ENCODE measurements around the gene GATD1. TPM values are rescaled to one million over a fixed set of nuclear protein-coding genes. Genes with fewer than 3 reads are reported as not detected.

Gene GATD1
- total RNA-seq, 1 donor from 2014 or later = 21.2 TPM

DNA sequence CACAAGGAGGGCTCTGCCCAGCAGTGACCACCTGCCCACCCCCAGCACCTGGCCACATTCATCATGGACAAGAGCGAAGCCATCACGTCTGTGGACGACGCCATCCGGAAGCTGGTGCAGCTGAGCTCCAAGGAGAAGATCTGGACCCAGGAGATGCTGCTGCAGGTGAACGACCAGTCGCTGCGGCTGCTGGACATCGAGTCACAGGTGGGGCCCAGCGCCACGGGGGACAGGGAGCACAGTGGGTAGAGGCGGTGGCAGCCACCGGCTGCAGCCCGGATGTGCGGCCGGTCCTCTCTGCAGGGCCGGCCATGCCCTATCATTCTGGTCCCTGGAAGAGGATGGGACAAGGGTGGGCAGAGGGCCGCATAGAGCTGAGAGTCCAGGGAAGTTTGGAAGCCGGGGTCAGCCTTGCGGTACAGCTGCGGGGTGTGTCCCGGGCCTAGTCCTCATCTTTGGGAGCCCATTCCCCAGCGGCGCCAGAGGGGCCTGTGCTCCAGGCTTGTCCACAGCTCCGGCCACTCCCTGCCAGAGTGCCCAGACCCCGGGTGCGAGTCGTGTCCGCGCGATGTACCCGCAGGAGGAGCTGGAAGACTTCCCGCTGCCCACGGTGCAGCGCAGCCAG is 57.2 kb downstream of the GATD1 start:
- DNase-seq (ENCODE audit: low spot score in 2 of 2) (no peak), FAIRE-seq (no peak)

DNA sequence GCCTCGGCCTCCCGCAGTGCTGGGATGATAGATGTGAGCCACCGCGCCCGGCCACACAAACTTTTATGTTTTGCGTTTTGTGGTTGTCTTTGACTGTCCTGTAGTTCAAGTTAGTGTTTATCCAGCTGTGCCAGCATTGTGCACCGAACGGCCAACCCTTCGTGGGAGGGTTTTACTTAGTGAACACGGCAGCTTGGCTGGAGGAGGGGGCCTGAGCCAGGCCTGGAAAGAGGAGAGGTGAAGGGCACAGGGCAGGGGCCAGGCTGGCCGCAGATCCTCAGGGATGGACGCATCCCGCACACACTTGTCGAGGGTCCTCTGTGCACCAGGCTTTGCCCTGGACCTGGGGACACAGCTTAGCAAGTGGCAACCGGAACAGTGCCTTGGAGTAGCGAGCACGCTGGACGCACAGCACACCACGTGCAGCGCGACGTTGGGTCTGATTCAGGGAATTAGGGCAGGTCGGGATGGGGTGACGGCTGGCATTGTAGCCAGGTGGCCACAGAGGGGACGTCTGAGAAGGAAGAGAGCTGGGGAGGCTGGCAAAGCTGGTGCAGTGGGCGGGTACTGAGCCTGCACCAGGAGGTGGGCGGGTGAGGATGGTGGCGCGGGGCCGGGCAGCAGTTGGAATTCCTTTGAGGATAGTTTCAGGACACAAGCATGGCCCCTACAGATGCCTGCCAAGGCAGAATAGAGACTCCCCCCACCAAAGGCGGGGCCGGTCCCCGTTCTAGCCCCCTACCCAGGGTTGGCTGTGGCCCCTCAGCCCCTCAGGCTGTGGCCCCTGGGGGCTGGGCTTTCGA is 57.9 kb downstream of the GATD1 start:
- DNase-seq (ENCODE audit: low spot score in 2 of 2) (no peak), FAIRE-seq (no peak)

Small RNA genes lying within 50 kb of the gene (small RNA-seq; reads per million reads assigned to genes)
- not detected for gene SNORA52

Other genes with a start within 250 kb of the GATD1 start
- gene HRAS, start 241.9 kb downstream of the GATD1 start, total RNA-seq = 43.6 TPM
- 1.2 TPM for gene LRRC56, start 240.0 kb downstream of the GATD1 start, total RNA-seq
- not detected for gene LMNTD2, start 216.7 kb downstream of the GATD1 start, total RNA-seq
- gene RASSF7, start 216.5 kb downstream of the GATD1 start, total RNA-seq = 2.0 TPM
- gene PHRF1, start 201.0 kb downstream of the GATD1 start, total RNA-seq = 30.6 TPM
- gene IRF7, start 161.5 kb downstream of the GATD1 start, total RNA-seq = 0.82 TPM
- gene CDHR5, start 152.5 kb downstream of the GATD1 start, total RNA-seq = not detected
- not detected for gene SCT, start 150.3 kb downstream of the GATD1 start, total RNA-seq
- gene DRD4, start 140.2 kb downstream of the GATD1 start, total RNA-seq = not detected
- gene DEAF1, start 82.3 kb downstream of the GATD1 start, total RNA-seq = 60.3 TPM
- gene TMEM80, start 81.7 kb downstream of the GATD1 start, total RNA-seq = 11.8 TPM
- gene EPS8L2, start 71.3 kb downstream of the GATD1 start, total RNA-seq = 0.41 TPM
- gene TALDO1, start 30.0 kb downstream of the GATD1 start, total RNA-seq = 77.9 TPM
- 7.3 TPM for gene CEND1, start 12.6 kb upstream of the GATD1 start, total RNA-seq
- 14.7 TPM for gene SLC25A22, start 20.8 kb upstream of the GATD1 start, total RNA-seq
- gene PIDD1, start 27.7 kb upstream of the GATD1 start, total RNA-seq = 5.7 TPM
- 210 TPM for gene RPLP2, start 32.5 kb upstream of the GATD1 start, total RNA-seq
- gene PNPLA2, start 41.4 kb upstream of the GATD1 start, total RNA-seq = 5.3 TPM
- gene CRACR2B, start 50.4 kb upstream of the GATD1 start, total RNA-seq = 0.82 TPM
- 34.6 TPM for gene CD151, start 55.5 kb upstream of the GATD1 start, total RNA-seq
- gene POLR2L, start 65.0 kb upstream of the GATD1 start, total RNA-seq = 17.5 TPM
- 14.3 TPM for gene TSPAN4, start 65.4 kb upstream of the GATD1 start, total RNA-seq
- 17.5 TPM for gene CHID1, start 133.3 kb upstream of the GATD1 start, total RNA-seq
- 34.6 TPM for gene AP2A2, start 148.4 kb upstream of the GATD1 start, total RNA-seq